Prostate gland (tissue), 2 donors: ENCODE results near the gene SMIM22.

Experiments
- CTCF ChIP-seq, 4 experiments: fragments of 200-600 bp in 2 of 4; fragments of 450-650 bp in 2 of 4; sonication (generic) in 2 of 4; IDR thresholded peaks; 1 replicate in 3 of 4; 2 replicates in 1 of 4; pipeline ENCODE4 v1.5.1; 2016 to 2019; ENCODE audit warnings: antibody characterized with exemption in 4 of 4, mild to moderate bottlenecking in 2 of 4, moderate library complexity in 2 of 4
- POLR2A ChIP-seq: fragments of 450-650 bp; IDR thresholded peaks from one replicate; pipeline ENCODE4 v1.6.1; 2016; ENCODE audit warnings: antibody characterized with exemption, mild to moderate bottlenecking

- TF ChIP-seq CTCF (IDR thresholded peaks at IDR 0.05) = no peak
- no peak for TF ChIP-seq POLR2A
These were observed 31.4 kb downstream of the SMIM22 start for GRCh38 chr16:4826526-4826925.
